Measurements from ENCODE around the gene RNPEPL1. TPM values are rescaled to one million over a fixed set of nuclear protein-coding genes. Genes with fewer than 3 reads are reported as not detected.
A peak's percentile ranks its signal among the peaks of the same experiment; 100 is the strongest.

Gene RNPEPL1
- total RNA-seq, 3 donors from 2014 or later (not counting 1 experiment from before 2014, with no cell fraction given): 145 to 167 (median 164) TPM

DNA sequence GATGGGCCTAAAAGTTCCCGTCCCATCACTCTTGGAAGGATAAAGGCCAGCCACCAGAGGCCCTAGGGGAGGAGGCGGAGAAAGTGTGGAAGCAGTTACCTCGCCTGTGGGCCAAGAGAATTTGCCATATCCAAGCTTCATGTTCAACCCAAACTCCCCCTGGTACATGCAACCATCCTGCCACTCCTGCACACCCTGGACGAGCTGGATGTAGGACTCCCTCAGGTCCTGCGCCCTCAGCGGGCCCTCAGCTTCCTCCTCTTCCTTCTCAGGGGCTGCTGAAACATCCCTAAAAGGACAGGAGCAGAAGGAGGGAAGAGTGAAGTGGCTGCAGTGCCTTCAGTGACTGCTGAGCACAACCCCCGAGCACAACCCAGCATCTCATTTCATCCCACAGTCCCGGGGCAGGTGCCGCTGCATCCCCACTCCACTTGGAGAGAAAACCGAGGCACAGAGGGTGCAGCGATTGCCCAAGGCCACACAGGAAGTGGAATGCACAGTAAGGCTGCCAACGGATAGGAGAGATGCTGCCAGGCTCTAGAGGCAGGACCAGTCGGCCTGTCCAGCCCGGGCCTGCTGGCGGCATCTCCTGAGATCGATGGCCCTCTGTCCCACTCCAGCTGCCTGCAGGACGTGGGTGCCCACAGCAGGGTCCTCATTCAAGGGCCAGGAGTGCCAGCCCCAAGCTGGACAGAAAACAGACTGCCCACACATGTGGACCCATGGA, 13.4 kb upstream of the RNPEPL1 start:
- Mint-ChIP-seq H3K27me3 (ENCODE audit: low read depth in 2 of 2) (no peaks in the 10 kb centered on the region), H3K4me3 (no peak overlapping the region), H3K36me3 (peaks cover 8% of the 10 kb centered on the region), H3K4me1 (peaks cover 29 to 49% of the 10 kb centered on the region in 2 donors), H3K9me3 (no peaks in the 10 kb centered on the region), H3K27ac (no peak overlapping the region)
- Histone ChIP-seq H3K27me3 (ENCODE audit: control insufficient read depth, insufficient read depth, low read length) (no peaks in the 10 kb centered on the region), H3K27ac (ENCODE audit: low read length) (no peak overlapping the region), H3K9me3 (ENCODE audit: control insufficient read depth, insufficient read depth, low read length) (no peaks in the 10 kb centered on the region), H3K4me3 (ENCODE audit: low read length) (no peak overlapping the region), H3K4me1 (ENCODE audit: control insufficient read depth, insufficient read depth, low read length) (peaks cover 34% of the 10 kb centered on the region), H3K36me3 (ENCODE audit: control insufficient read depth, insufficient read depth, low read length) (peaks cover 33% of the 10 kb centered on the region)
- ATAC-seq: no peak
- DNase-seq: peak in 1 of 2 donors; percentile 2
- WGBS (ENCODE audit: insufficient coverage): 96% methylated on average over 15 of the region's 17 CpGs
- TF ChIP-seq, protein P1, sequence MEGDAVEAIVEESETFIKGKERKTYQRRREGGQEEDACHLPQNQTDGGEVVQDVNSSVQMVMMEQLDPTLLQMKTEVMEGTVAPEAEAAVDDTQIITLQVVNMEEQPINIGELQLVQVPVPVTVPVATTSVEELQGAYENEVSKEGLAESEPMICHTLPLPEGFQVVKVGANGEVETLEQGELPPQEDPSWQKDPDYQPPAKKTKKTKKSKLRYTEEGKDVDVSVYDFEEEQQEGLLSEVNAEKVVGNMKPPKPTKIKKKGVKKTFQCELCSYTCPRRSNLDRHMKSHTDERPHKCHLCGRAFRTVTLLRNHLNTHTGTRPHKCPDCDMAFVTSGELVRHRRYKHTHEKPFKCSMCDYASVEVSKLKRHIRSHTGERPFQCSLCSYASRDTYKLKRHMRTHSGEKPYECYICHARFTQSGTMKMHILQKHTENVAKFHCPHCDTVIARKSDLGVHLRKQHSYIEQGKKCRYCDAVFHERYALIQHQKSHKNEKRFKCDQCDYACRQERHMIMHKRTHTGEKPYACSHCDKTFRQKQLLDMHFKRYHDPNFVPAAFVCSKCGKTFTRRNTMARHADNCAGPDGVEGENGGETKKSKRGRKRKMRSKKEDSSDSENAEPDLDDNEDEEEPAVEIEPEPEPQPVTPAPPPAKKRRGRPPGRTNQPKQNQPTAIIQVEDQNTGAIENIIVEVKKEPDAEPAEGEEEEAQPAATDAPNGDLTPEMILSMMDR (IDR thresholded peaks at IDR 0.05): no peak
- intact Hi-C loops (cut with micrococcal nuclease): no loop called here

DNA sequence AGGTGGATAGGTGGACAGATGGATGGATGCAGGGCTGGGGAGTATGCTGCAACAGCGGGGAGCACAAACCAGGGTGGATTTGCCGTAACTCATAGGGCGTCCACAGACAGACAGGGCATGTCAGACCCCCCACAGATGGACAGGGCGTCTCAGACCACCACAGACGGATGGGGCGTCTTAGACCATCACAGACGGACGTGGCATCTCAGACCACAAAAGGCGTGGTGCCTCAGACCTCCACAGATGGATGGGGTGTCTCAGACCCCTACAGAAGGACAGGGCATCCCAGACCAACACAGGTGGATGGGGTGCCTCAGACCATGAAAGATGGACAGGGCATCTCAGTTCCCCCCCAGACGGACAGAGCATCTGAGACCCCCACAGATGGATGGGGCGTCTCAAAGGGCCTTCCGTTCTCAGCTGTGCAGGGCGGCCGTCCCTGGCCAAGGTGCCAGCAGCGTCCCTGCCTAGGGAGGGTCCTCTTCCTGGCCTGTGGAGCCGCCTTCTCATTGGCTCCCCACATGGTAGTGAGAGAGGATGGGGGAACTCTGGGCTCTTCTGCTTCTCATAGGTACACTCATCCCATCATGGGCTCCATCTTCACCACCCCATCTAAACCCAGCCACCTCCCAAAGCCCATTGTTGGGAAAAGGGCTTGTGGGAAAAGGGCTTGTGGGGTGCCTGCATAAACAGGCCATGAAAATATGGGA, 12.6 kb upstream of the RNPEPL1 start:
- peaks cover 7% of the 10 kb centered on the region for H3K36me3 Mint-ChIP-seq
- TF ChIP-seq, protein P1 (IDR thresholded peaks at IDR 0.05): no peak
- H3K27ac Mint-ChIP-seq: no peak overlapping the region
- no peaks in the 10 kb centered on the region for H3K27me3 Mint-ChIP-seq (ENCODE audit: low read depth in 2 of 2)
- H3K9me3 ChIP-seq (ENCODE audit: control insufficient read depth, insufficient read depth, low read length): no peaks in the 10 kb centered on the region
- no peaks in the 10 kb centered on the region for H3K27me3 ChIP-seq (ENCODE audit: control insufficient read depth, insufficient read depth, low read length)
- no peak overlapping the region for H3K27ac ChIP-seq (ENCODE audit: low read length)
- H3K4me1 Mint-ChIP-seq: peaks cover 31 to 51% of the 10 kb centered on the region in 2 donors
- no peak for ATAC-seq
- H3K4me3 ChIP-seq (ENCODE audit: low read length): no peak overlapping the region
- no peak overlapping the region for H3K4me3 Mint-ChIP-seq
- peaks cover 34% of the 10 kb centered on the region for H3K4me1 ChIP-seq (ENCODE audit: control insufficient read depth, insufficient read depth, low read length)
- peaks cover 33% of the 10 kb centered on the region for H3K36me3 ChIP-seq (ENCODE audit: control insufficient read depth, insufficient read depth, low read length)
- intact Hi-C loops (cut with micrococcal nuclease): no loop called here
- WGBS (ENCODE audit: insufficient coverage): 96% methylated on average over 12 of the region's 16 CpGs
- no peak for DNase-seq
- no peaks in the 10 kb centered on the region for H3K9me3 Mint-ChIP-seq

DNA sequence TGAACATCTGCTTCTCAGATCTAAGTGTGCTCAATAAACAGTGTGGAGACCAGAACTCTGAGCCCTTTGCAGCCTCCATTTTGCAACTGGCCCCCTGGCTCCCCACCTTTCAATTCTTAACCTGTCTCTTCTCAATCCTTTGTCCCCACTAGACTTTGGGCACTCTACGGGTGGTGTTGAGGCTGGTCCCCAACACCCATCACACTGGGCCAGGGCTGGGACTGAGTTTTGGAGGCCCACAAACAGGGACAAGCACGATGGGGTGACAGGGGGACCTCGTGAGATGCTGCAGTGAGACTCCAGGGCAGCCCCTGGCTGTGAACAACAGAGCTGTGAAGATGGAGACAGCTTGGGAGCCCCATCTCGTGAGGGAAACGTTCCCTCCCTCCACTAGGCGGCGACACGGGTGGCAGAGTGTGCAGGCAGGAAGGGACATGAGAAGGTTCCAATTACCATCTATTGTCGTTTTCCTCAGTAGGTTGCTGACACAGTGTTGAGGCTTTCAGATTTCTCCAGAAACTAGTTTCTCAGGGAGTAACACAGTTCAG, 11.7 kb upstream of the RNPEPL1 start:
- intact Hi-C loops (cut with micrococcal nuclease): no loop called here
- peak overlapping the region; percentile 58 for H3K4me3 Mint-ChIP-seq
- H3K4me1 ChIP-seq (ENCODE audit: control insufficient read depth, insufficient read depth, low read length): peaks cover 40% of the 10 kb centered on the region
- H3K27ac ChIP-seq (ENCODE audit: low read length): no peak overlapping the region
- H3K9me3 ChIP-seq (ENCODE audit: control insufficient read depth, insufficient read depth, low read length): no peaks in the 10 kb centered on the region
- no peaks in the 10 kb centered on the region for H3K27me3 Mint-ChIP-seq (ENCODE audit: low read depth in 2 of 2)
- H3K4me3 ChIP-seq (ENCODE audit: low read length): no peak overlapping the region
- no peaks in the 10 kb centered on the region for H3K36me3 Mint-ChIP-seq
- H3K4me1 Mint-ChIP-seq: peaks cover 37 to 58% of the 10 kb centered on the region in 2 donors
- peaks cover 26% of the 10 kb centered on the region for H3K36me3 ChIP-seq (ENCODE audit: control insufficient read depth, insufficient read depth, low read length)
- no peak for ATAC-seq
- H3K9me3 Mint-ChIP-seq: no peaks in the 10 kb centered on the region
- peak; percentile 59 to 83 for DNase-seq
- peak overlapping the region; percentile 51 to 52 for H3K27ac Mint-ChIP-seq
- TF ChIP-seq, protein P1 (IDR thresholded peaks at IDR 0.05): peak; percentile 49
- H3K27me3 ChIP-seq (ENCODE audit: control insufficient read depth, insufficient read depth, low read length): no peaks in the 10 kb centered on the region
- 67% methylated on average over 9 of the region's 9 CpGs for WGBS (ENCODE audit: insufficient coverage)
